Astrocyte (in vitro differentiated cells and primary cell): ENCODE data around the gene HOXC6. TPM values are rescaled to one million over a fixed set of nuclear protein-coding genes. Genes with fewer than 3 reads are reported as not detected.

Source experiments
- DNase-seq: peaks from one replicate; pipeline ENCODE4 v3.0.0-alpha.2; 2010; ENCODE audit warnings: low read depth
- FAIRE-seq: peaks from 2 replicates; lab custom pipeline; 2011; peaks lifted over from hg19 to GRCh38; lab: Jason Lieb, UNC
- H2AFZ ChIP-seq: 2 replicates; pipeline ENCODE4 v1.6.0; 2012; ENCODE audit warnings: low read depth, low read length, inconsistent platforms
- H3K27ac ChIP-seq: 2 replicates; pipeline ENCODE4 v1.5.1; 2011; ENCODE audit warnings: low read depth, low read length, inconsistent platforms
- H3K27me3 ChIP-seq: 2 replicates; pipeline ENCODE4 v1.6.0; 2011; ENCODE audit warnings: low read length, inconsistent platforms; ENCODE audit not compliant: insufficient read depth
- H3K36me3 ChIP-seq: 2 replicates; pipeline ENCODE4 v1.5.1; 2011; ENCODE audit warnings: low read length, inconsistent platforms; ENCODE audit not compliant: insufficient read depth
- H3K4me1 ChIP-seq: 2 replicates; pipeline ENCODE4 v1.5.1; 2011; ENCODE audit warnings: low read length, inconsistent platforms; ENCODE audit not compliant: insufficient read depth
- H3K4me2 ChIP-seq: 2 replicates; pipeline ENCODE4 v1.6.0; 2012; ENCODE audit warnings: low read length, inconsistent platforms
- H3K4me3 ChIP-seq: 2 replicates; pipeline ENCODE4 v1.5.1; 2011; ENCODE audit warnings: low read depth, mild to moderate bottlenecking, low read length, inconsistent platforms; ENCODE audit not compliant: insufficient read depth
- H3K79me2 ChIP-seq: 2 replicates; pipeline ENCODE4 v1.6.0; 2012; ENCODE audit warnings: mild to moderate bottlenecking, low read length, inconsistent platforms; ENCODE audit not compliant: insufficient read depth
- H3K9ac ChIP-seq: 2 replicates; pipeline ENCODE4 v1.6.0; 2012; ENCODE audit warnings: mild to moderate bottlenecking, low read length, inconsistent platforms
- H3K9me3 ChIP-seq: 2 replicates; pipeline ENCODE4 v1.5.1; 2012; ENCODE audit warnings: low read depth, mild to moderate bottlenecking, low read length, inconsistent platforms; ENCODE audit not compliant: insufficient read depth
- H4K20me1 ChIP-seq: 2 replicates; pipeline ENCODE4 v1.6.0; 2012; ENCODE audit warnings: low read length, inconsistent platforms; ENCODE audit not compliant: insufficient read depth
- H3K27ac Mint-ChIP-seq: one replicate; pipeline ENCODE4 v1.8.0; 2021; ENCODE audit warnings: mild to moderate bottlenecking, mixed read lengths; ENCODE audit not compliant: unreplicated experiment
- H3K27me3 Mint-ChIP-seq: one replicate; pipeline ENCODE4 v1.8.0; 2021; ENCODE audit warnings: low read depth, mixed read lengths; ENCODE audit not compliant: unreplicated experiment
- H3K36me3 Mint-ChIP-seq: one replicate; pipeline ENCODE4 v1.8.0; 2021; ENCODE audit warnings: low read depth, mixed read lengths; ENCODE audit not compliant: unreplicated experiment
- H3K4me1 Mint-ChIP-seq: one replicate; pipeline ENCODE4 v1.8.0; 2021; ENCODE audit warnings: low read depth, mixed read lengths; ENCODE audit not compliant: unreplicated experiment
- H3K4me3 Mint-ChIP-seq: one replicate; pipeline ENCODE4 v1.8.0; 2021; ENCODE audit warnings: mild to moderate bottlenecking, moderate library complexity, mixed read lengths; ENCODE audit not compliant: unreplicated experiment
- H3K9me3 Mint-ChIP-seq: one replicate; pipeline ENCODE4 v1.8.0; 2021; ENCODE audit warnings: mild to moderate bottlenecking, mixed read lengths; ENCODE audit not compliant: unreplicated experiment
- CTCF ChIP-seq: IDR thresholded peaks from 2 replicates; pipeline ENCODE4 v1.5.1; 2011; ENCODE audit warnings: low read depth, mild to moderate bottlenecking, inconsistent platforms, low read length, moderate library complexity; ENCODE audit not compliant: insufficient read depth
- EZH2 ChIP-seq: IDR thresholded peaks from 2 replicates; pipeline ENCODE4 v1.6.1; 2012; ENCODE audit warnings: mild to moderate bottlenecking, low read length, inconsistent platforms; ENCODE audit not compliant: insufficient read depth
- total RNA-seq: library from RNA; stranded (reverse); gene quantifications from 2 replicates; pipeline ENCODE4 v1.2.1, GENCODE V29; 2021

HOXC6 gene
- total RNA-seq, 1 donor from 2014 or later = not detected

GRCh38 chr12:54024127-54024526, 4.1 kb upstream of the HOXC6 start:
- H2AFZ ChIP-seq = no peak overlapping the region
- H3K27me3 ChIP-seq = peaks cover 92% of the 10 kb centered on the region

GRCh38 chr12:54024581-54025305, 3.5 kb upstream of the HOXC6 start:
- Histone ChIP-seq H3K4me1 (no peaks in the 10 kb centered on the region), H3K79me2 (no peaks in the 10 kb centered on the region), H3K9ac (no peak overlapping the region), H3K27me3 (peaks cover 92% of the 10 kb centered on the region), H3K4me3 (no peak overlapping the region), H2AFZ (no peak overlapping the region), H3K36me3 (no peaks in the 10 kb centered on the region), H4K20me1 (no peaks in the 10 kb centered on the region), H3K27ac (no peak overlapping the region), H3K4me2 (no peak overlapping the region), H3K9me3 (no peaks in the 10 kb centered on the region)
- TF ChIP-seq EZH2 (no peak), CTCF (no peak)
- Mint-ChIP-seq H3K27ac (no peak overlapping the region), H3K27me3 (peaks cover 95% of the 10 kb centered on the region), H3K4me3 (no peak overlapping the region), H3K9me3 (peaks cover 20% of the 10 kb centered on the region), H3K36me3 (peaks cover 2% of the 10 kb centered on the region), H3K4me1 (no peaks in the 10 kb centered on the region)
- DNase-seq = no peak
- no peak for FAIRE-seq

More at GRCh38 chr12:54024127-54024526, 4.1 kb upstream of the HOXC6 start:
- Mint-ChIP-seq H3K27me3 (peaks cover 96% of the 10 kb centered on the region), H3K4me1 (no peaks in the 10 kb centered on the region), H3K9me3 (peaks cover 16% of the 10 kb centered on the region), H3K4me3 (no peak overlapping the region), H3K36me3 (peaks cover 2% of the 10 kb centered on the region), H3K27ac (no peak overlapping the region)
- TF ChIP-seq CTCF (no peak), EZH2 (no peak)
- no peak for FAIRE-seq
- Histone ChIP-seq H3K36me3 (no peaks in the 10 kb centered on the region), H3K4me3 (no peak overlapping the region), H3K4me2 (no peak overlapping the region), H3K9me3 (no peaks in the 10 kb centered on the region), H4K20me1 (no peaks in the 10 kb centered on the region), H3K4me1 (no peaks in the 10 kb centered on the region), H3K79me2 (no peaks in the 10 kb centered on the region), H3K9ac (no peak overlapping the region), H3K27ac (no peak overlapping the region)
- DNase-seq = no peak
